Measurements from ENCODE around the gene WLS.
"Not testable (repeated sequence)": the region's sequence is repeated elsewhere in the genome, so short reads cannot be mapped to it uniquely, and the experiment has no call there.

The WLS gene

GRCh38 chr1:68161672-68162071 lies 70.7 kb downstream of the WLS start:
- not testable (repeated sequence) for DNase-seq

- DNase-seq, result not testable (repeated sequence)
These were observed 71.4 kb downstream of the WLS start for GRCh38 chr1:68160935-68161334.

GRCh38 chr1:68160021-68160420 lies 72.3 kb downstream of the WLS start:
- DNase-seq, result no peak

GRCh38 chr1:68158837-68159236 lies 73.5 kb downstream of the WLS start:
- no peak for DNase-seq

GRCh38 chr1:68157416-68157815 lies 74.9 kb downstream of the WLS start:
- no peak for DNase-seq

GRCh38 chr1:68151690-68152089 lies 80.6 kb downstream of the WLS start:
- no peak for DNase-seq

GRCh38 chr1:68149907-68150306 lies 82.4 kb downstream of the WLS start:
- no peak for DNase-seq

- DNase-seq, result no peak
These were observed 83.1 kb downstream of the WLS start for GRCh38 chr1:68149110-68149798.

GRCh38 chr1:68148631-68149030 lies 83.7 kb downstream of the WLS start:
- no peak for DNase-seq

- no peak for DNase-seq
These were observed 84.7 kb downstream of the WLS start for GRCh38 chr1:68147534-68148171.

- DNase-seq, result no peak
These were observed 86.8 kb downstream of the WLS start for GRCh38 chr1:68145418-68146126.

GRCh38 chr1:68144856-68145255 lies 87.5 kb downstream of the WLS start:
- no peak for DNase-seq

GRCh38 chr1:68143633-68144032 lies 88.7 kb downstream of the WLS start:
- no peak for DNase-seq

- DNase-seq, result no peak
These were observed 89.9 kb downstream of the WLS start for GRCh38 chr1:68142461-68142860.

GRCh38 chr1:68142036-68142435 lies 90.3 kb downstream of the WLS start:
- DNase-seq, result no peak

GRCh38 chr1:68141071-68142021 lies 91.0 kb downstream of the WLS start:
- no peak for DNase-seq

- DNase-seq, result no peak
These were observed 91.8 kb downstream of the WLS start for GRCh38 chr1:68140536-68140935.

- DNase-seq, result no peak
These were observed 96.1 kb downstream of the WLS start for GRCh38 chr1:68136187-68136586.

- DNase-seq, result no peak
These were observed 99.7 kb downstream of the WLS start for GRCh38 chr1:68132426-68133130.

GRCh38 chr1:68131261-68131660 lies 101.1 kb downstream of the WLS start:
- DNase-seq, result no peak

- DNase-seq, result no peak
These were observed 102.6 kb downstream of the WLS start for GRCh38 chr1:68129536-68130250.

GRCh38 chr1:68128820-68129219 lies 103.5 kb downstream of the WLS start:
- no peak for DNase-seq
